GM21619 (cell line): Measurements from ENCODE around the gene PLP1.
"Not testable (repeated sequence)": the region's sequence is repeated elsewhere in the genome, so short reads cannot be mapped to it uniquely, and the experiment has no call there.

Experiments used
- ATAC-seq: cut with Tn5 transposase; IDR thresholded peaks from one replicate; pipeline ENCODE4 v1.9.1; 2021; ENCODE audit not compliant: unreplicated experiment

Gene PLP1

GRCh38 chrX:103780336-103781061, 3.9 kb downstream of the PLP1 start:
- ATAC-seq: no peak

DNA sequence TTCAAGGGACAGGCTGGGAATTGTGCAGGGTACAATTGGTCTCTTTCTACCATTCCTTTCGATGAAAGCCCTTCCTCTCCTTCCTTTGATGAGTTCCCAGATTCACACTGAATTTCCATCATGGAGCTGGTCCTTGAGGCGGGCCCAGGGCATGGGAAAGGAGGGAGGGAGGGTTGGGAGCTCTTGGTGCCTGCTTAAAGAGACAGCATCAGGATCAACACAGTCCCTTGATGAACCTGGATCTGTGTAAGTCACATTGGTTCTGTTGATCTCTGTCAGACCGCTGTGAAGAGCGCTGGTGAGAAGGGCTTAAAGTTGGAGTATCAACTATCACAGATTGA, 4.4 kb downstream of the PLP1 start:
- no peak for ATAC-seq

- ATAC-seq: no peak
Measured at GRCh38 chrX:103781706-103782105, 5.1 kb downstream of the PLP1 start.

DNA sequence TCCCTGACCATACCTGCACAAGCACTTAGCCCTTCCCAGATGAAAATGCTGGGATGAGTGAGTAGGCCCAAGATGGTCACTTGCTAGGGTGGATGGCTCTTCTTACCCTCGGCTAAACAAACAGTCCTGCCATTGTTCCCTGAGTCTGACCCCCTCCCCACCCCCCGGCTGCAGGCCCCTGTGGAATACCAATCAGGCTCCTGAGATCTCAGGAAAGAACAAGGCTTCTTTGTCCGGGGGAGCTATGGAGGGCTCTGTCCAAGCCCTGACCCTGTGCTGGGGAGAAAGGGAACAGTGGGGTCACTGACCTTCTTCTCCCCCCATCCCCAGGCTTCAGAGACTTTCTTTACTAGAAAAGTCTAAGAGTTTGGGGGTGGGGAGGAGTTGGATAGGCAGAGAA, 6.0 kb downstream of the PLP1 start:
- ATAC-seq: no peak

- no peak for ATAC-seq
Measured at GRCh38 chrX:103783196-103783595, 6.6 kb downstream of the PLP1 start.

DNA sequence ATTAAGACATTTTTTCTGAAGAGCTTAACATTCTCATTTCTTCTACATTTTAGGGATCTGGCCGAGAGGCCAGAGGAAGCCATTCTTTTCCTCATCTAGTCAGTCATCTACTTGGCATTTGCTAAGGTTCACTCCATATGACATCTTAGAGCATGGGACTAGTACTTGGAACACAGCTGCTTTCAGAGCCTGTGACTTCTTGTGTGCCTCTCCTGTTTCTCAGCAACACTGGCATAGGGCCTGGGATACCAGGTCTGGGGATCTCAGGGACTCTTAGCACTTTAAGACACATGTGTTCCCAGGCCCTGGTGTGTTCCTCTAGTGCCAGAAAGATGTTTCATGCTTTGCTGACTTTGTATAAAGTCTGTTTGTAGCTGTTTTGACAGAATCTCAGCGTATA, 7.3 kb downstream of the PLP1 start:
- ATAC-seq: no peak

- no peak for ATAC-seq
Measured at GRCh38 chrX:103789004-103789403, 12.4 kb downstream of the PLP1 start.

DNA sequence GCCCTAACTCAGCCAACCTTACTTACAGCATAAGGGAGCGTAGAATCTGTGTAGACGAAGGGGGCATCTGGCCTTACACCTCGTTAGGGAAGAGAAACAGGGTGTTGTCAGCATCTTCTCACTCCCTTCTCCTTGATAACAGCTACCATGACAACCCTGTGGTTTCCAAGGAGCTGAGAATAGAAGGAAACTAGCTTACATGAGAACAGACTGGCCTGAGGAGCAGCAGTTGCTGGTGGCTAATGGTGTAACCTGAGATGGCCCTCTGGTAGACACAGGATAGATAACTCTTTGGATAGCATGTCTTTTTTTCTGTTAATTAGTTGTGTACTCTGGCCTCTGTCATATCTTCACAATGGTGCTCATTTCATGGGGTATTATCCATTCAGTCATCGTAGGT, 14.6 kb downstream of the PLP1 start:
- no peak for ATAC-seq

DNA sequence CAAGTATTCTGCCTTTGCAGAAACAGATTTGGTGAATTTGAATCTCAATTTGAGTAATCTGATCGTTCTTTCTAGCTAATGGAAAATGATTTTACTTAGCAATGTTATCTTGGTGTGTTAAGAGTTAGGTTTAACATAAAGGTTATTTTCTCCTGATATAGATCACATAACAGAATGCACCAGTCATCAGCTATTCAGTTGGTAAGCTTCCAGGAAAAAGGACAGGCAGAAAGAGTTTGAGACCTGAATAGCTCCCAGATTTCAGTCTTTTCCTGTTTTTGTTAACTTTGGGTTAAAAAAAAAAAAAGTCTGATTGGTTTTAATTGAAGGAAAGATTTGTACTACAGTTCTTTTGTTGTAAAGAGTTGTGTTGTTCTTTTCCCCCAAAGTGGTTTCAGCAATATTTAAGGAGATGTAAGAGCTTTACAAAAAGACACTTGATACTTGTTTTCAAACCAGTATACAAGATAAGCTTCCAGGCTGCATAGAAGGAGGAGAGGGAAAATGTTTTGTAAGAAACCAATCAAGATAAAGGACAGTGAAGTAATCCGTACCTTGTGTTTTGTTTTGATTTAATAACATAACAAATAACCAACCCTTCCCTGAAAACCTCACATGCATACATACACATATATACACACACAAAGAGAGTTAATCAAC, 15.3 kb downstream of the PLP1 start:
- ATAC-seq: no peak

DNA sequence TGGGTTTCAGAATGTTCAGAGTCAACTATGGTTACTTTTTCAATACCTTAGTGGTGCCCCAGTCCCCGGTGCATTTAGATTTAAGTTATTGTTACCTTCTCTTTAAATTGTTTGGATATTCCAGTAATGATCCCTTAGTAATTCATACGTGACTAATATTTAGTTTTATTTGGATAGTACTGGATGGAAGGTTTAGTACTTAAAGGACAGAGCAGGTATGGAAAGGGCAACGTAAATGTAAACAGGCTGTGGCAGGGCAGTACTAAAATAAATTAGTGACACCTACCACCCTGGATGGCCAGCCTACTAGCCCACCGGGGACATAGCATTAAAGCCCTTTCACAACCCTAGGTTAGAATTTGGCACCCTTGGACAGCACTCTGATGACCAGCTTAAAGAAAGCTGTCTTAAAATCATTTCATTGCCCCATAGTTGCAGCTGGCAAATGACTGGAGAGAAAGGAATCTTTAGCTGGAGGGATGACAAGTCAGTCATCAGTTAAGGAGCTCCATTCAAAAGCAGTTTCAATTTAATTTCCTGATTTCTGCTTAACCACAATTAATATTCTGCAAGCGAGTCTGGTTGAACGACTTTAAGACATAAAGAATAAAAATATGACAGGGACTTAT, 16.4 kb downstream of the PLP1 start:
- no peak for ATAC-seq

DNA sequence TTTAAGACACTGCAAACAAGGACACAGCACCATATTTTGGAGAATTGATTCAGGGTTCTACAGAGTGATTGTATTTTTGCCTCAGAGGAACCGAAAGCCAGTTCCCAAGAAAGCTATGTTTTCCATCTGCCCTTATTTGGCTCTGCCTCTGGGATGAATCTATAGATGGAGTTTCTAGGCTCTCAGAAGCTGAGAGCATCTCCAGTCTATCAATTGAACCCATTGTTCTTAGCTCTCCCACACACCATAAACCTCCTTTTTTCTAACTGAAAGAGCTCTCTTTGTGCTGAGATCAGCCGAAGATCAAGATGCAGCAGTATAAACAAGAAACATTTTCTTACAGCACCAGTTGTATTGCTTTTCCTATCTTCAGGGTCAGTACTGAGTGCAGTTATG, 16.9 kb downstream of the PLP1 start:
- no peak for ATAC-seq

DNA sequence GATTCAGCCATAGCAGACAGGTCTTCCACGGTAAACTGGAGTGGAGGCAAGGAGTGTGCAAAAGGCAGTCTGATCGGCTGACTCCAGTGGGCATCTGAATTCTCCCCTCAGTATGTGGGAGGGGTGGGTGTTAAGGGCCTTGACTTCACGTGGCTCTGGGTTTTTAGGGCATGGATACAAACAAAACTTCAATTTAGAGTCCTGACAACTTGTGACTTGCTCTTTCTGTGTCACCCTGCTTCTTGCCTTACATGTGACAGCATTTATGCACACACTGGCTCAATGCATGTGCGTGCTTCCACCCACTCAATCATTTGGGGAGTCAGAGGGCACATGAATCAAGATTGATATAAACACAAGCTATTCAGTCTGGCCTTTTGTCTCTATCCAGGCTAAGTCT, 17.5 kb downstream of the PLP1 start:
- ATAC-seq: no peak

GRCh38 chrX:103797691-103798090, 21.1 kb downstream of the PLP1 start:
- no peak for ATAC-seq

DNA sequence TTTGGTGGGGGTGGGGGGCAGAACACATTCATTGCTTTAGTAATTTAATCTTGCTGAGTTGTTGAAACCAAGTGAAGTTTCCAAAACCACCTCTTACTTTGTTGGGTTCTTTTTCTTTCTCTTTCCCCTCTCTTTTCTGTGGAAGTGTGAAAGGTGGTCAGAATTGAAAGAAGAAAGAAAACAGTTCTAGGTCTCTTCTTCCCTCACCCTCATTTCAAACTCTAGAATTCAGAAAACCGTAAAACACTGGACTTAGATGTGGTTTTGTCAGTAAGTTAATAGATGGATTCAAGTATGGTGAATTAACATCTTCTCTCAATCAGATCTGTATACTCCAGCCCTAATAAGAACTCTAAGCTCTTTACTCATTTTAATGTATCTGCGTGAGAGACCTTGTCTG, 23.7 kb downstream of the PLP1 start:
- ATAC-seq: no peak

DNA sequence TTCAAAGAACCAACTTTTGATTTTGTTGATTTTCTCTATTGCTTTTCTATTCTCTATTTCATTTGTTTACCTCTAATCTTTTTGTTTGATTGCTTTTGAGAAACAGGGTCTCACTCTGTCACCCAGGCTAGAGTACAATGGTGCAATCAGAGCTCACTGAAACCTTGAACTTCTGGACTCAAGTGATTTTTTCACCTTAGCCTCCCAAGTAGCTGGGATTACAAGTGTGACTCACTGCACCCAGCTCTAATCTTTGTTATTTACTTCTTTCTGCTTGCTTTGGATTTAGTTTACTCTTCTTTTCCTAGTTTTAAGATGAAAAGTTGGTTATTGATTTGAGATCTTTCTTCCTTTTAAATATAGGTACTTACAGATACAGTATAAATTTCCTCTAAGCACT, 29.2 kb downstream of the PLP1 start:
- no peak for ATAC-seq

GRCh38 chrX:103806862-103807474, 30.3 kb downstream of the PLP1 start:
- ATAC-seq: no peak

DNA sequence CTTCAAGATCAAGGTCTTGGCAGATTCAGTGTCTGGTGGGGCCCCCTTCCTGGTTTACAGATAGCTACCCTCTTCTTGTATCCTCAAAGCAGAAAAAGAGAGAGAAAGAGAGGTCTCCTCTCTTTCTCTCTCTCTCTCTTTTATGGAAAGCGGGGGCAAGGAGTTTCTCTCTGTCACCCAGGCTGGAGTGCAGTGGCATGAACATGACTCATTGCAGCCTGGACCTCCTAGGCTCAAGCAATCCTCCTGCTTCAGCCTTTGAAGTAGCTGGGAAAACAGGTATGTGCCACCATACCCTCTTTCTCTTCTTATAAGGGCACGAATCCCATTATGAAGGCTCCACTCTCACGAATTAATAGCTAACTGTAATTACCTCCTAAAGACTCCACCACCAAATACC, 35.2 kb downstream of the PLP1 start:
- no peak for ATAC-seq

DNA sequence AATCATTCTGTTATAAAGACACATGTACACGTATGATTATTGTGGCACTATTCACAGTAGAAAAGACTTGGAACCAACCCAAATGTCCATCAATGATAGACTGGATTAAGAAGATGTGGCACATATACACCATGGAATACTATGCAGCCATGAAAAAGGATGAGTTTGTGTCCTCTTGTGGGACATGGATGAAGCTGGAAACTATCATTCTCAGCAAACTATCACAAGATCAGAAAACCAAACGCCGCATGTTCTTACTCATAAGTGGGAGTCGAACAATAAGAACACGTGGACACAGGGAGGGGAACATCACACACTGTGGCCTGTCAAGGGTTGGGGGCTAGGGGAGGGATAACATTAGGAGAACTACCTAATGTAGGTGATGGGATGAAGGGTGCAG, 40.5 kb downstream of the PLP1 start:
- not testable (repeated sequence) for ATAC-seq

- no peak for ATAC-seq
Measured at GRCh38 chrX:103817502-103817901, 40.9 kb downstream of the PLP1 start.

DNA sequence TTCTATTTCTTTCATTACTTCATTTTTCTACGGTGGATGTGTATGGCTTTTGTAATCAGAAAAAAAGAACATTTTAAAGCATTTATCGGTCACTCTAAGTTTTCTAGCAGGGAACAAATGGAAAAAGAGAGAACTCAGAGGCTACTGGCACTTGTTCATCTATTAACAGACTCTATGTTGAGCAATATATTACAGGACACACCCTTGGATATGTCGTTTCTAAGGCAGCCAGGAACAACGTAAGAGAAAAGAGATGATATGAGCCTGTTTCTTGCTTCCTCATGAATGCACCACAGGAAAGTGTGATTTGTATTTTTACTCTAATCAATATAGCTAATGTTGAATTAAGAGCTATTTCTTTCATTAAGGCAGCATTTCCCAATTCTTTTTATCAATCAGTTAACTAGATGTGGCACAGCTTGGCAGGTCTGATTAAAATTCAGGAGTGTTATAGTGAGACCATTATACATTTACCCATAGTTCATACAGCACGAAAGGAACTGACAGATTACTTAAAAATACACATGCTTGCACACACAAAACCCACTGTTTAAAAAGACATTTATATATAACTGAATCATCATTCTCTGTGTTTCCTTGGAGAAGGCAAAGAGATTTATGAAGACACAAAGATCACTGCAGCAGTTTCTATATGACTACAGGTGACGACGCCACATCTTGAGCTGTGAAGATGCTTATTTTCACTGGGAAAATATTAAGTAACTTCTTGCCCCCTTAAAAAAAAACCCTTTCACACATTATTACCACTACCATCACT, 42.4 kb downstream of the PLP1 start:
- ATAC-seq: no peak

- ATAC-seq: not testable (repeated sequence)
Measured at GRCh38 chrX:103820802-103821201, 44.2 kb downstream of the PLP1 start.
